ENCODE results near the gene CLDN34.

Gene CLDN34

GRCh38 chrX:9977635-9978034 lies 10.5 kb downstream of the CLDN34 start:
- DNase-seq (ENCODE audit: extremely low read depth in 1 of 2, low read depth in 1 of 2) = no peak

GRCh38 chrX:9980401-9980800 lies 13.2 kb downstream of the CLDN34 start:
- no peak for DNase-seq (ENCODE audit: extremely low read depth in 1 of 2, low read depth in 1 of 2)

GRCh38 chrX:9980927-9981326 lies 13.8 kb downstream of the CLDN34 start:
- no peak for DNase-seq (ENCODE audit: extremely low read depth in 1 of 2, low read depth in 1 of 2)

- DNase-seq (ENCODE audit: extremely low read depth in 1 of 2, low read depth in 1 of 2) = no peak
Measured at GRCh38 chrX:9983441-9983840, 16.3 kb downstream of the CLDN34 start.

GRCh38 chrX:9983846-9984245 lies 16.7 kb downstream of the CLDN34 start:
- no peak for DNase-seq (ENCODE audit: extremely low read depth in 1 of 2, low read depth in 1 of 2)

- no peak for DNase-seq (ENCODE audit: extremely low read depth in 1 of 2, low read depth in 1 of 2)
Measured at GRCh38 chrX:9988762-9989161, 21.6 kb downstream of the CLDN34 start.

GRCh38 chrX:9992061-9992460 lies 24.9 kb downstream of the CLDN34 start:
- DNase-seq (ENCODE audit: extremely low read depth in 1 of 2, low read depth in 1 of 2) = no peak

GRCh38 chrX:9992724-9993123 lies 25.6 kb downstream of the CLDN34 start:
- no peak for DNase-seq (ENCODE audit: extremely low read depth in 1 of 2, low read depth in 1 of 2)

- DNase-seq (ENCODE audit: extremely low read depth in 1 of 2, low read depth in 1 of 2) = peak in 1 of 2 donors; percentile 41
Measured at GRCh38 chrX:9995855-9996339, 28.7 kb downstream of the CLDN34 start.

- DNase-seq (ENCODE audit: extremely low read depth in 1 of 2, low read depth in 1 of 2) = no peak
Measured at GRCh38 chrX:9997041-9997440, 29.9 kb downstream of the CLDN34 start.

- peak in 1 of 2 donors; percentile 63 for DNase-seq (ENCODE audit: extremely low read depth in 1 of 2, low read depth in 1 of 2)
Measured at GRCh38 chrX:9997524-9997923, 30.4 kb downstream of the CLDN34 start.

GRCh38 chrX:10001496-10001895 lies 34.3 kb downstream of the CLDN34 start:
- no peak for DNase-seq (ENCODE audit: extremely low read depth in 1 of 2, low read depth in 1 of 2)

- no peak for DNase-seq (ENCODE audit: extremely low read depth in 1 of 2, low read depth in 1 of 2)
Measured at GRCh38 chrX:10004832-10005475, 37.8 kb downstream of the CLDN34 start.

- no peak for DNase-seq (ENCODE audit: extremely low read depth in 1 of 2, low read depth in 1 of 2)
Measured at GRCh38 chrX:10006086-10006485, 38.9 kb downstream of the CLDN34 start.

- DNase-seq (ENCODE audit: extremely low read depth in 1 of 2, low read depth in 1 of 2) = no peak
Measured at GRCh38 chrX:10006770-10007169, 39.6 kb downstream of the CLDN34 start.

- no peak for DNase-seq (ENCODE audit: extremely low read depth in 1 of 2, low read depth in 1 of 2)
Measured at GRCh38 chrX:10007621-10008020, 40.5 kb downstream of the CLDN34 start.

- DNase-seq (ENCODE audit: extremely low read depth in 1 of 2, low read depth in 1 of 2) = no peak
Measured at GRCh38 chrX:10008483-10009056, 41.4 kb downstream of the CLDN34 start.

GRCh38 chrX:10009741-10010140 lies 42.6 kb downstream of the CLDN34 start:
- no peak for DNase-seq (ENCODE audit: extremely low read depth in 1 of 2, low read depth in 1 of 2)

GRCh38 chrX:10010686-10011085 lies 43.5 kb downstream of the CLDN34 start:
- no peak for DNase-seq (ENCODE audit: extremely low read depth in 1 of 2, low read depth in 1 of 2)

- no peak for DNase-seq (ENCODE audit: extremely low read depth in 1 of 2, low read depth in 1 of 2)
Measured at GRCh38 chrX:10011261-10011931, 44.2 kb downstream of the CLDN34 start.

- no peak for DNase-seq (ENCODE audit: extremely low read depth in 1 of 2, low read depth in 1 of 2)
Measured at GRCh38 chrX:10011991-10012390, 44.8 kb downstream of the CLDN34 start.
